ENCODE data around the gene SLC35B2. TPM values are rescaled to one million over a fixed set of nuclear protein-coding genes. Genes with fewer than 3 reads are reported as not detected.

Gene SLC35B2
- total RNA-seq, 1 donor = 94.1 TPM

DNA sequence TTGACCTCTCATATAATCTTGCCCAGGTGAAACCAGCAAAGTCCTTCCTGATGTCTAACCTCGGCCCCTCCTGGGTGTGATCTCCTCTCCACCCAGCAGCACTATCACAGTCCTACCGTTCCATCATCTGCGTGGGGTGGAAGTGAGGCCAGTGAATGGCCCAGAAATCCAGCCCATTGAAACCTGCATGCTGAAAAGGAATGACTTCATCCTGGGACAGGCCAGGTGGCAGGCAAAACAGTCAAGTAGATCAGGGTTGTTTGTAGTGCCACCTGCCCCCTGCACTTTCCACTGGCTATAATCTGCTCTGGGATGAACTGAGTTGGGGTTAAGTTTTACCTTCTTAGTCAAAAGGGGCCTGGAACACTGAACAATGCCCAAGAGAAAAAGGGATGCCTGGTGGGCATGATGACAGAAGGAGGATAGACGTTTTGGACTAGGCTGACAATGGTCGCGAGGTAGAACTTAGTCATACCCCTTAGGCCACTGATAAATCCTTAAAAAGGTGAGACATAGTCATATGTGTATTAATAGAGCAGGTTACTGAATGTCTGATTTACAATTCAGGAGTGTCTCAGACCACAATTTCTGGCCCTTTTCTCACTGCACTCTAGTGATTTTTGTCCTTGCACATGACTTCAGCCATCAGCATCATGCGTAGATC, 18.5 kb downstream of the SLC35B2 start:
- H3K27ac ChIP-seq (ENCODE audit: low read depth, low read length) = peak overlapping the region; percentile 60
- TF ChIP-seq, protein P1, sequence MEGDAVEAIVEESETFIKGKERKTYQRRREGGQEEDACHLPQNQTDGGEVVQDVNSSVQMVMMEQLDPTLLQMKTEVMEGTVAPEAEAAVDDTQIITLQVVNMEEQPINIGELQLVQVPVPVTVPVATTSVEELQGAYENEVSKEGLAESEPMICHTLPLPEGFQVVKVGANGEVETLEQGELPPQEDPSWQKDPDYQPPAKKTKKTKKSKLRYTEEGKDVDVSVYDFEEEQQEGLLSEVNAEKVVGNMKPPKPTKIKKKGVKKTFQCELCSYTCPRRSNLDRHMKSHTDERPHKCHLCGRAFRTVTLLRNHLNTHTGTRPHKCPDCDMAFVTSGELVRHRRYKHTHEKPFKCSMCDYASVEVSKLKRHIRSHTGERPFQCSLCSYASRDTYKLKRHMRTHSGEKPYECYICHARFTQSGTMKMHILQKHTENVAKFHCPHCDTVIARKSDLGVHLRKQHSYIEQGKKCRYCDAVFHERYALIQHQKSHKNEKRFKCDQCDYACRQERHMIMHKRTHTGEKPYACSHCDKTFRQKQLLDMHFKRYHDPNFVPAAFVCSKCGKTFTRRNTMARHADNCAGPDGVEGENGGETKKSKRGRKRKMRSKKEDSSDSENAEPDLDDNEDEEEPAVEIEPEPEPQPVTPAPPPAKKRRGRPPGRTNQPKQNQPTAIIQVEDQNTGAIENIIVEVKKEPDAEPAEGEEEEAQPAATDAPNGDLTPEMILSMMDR (IDR thresholded peaks at IDR 0.05; ENCODE audit: extremely low read depth, low read depth, low read length) = no peak
- no peak overlapping the region for H3K4me2 ChIP-seq (ENCODE audit: insufficient read depth, low read length)
- H4K20me1 ChIP-seq (ENCODE audit: insufficient read depth, low read length) = no peaks in the 10 kb centered on the region
- no peak overlapping the region for H2AFZ ChIP-seq (ENCODE audit: low read length)
- no peaks in the 10 kb centered on the region for H3K79me2 ChIP-seq (ENCODE audit: insufficient read depth, low read length)
- no peaks in the 10 kb centered on the region for H3K27me3 ChIP-seq (ENCODE audit: insufficient read depth, low read length)
- DNase-seq (ENCODE audit: insufficient read length, low spot score, missing footprints) = peak; percentile 15
- H3K9me3 ChIP-seq (ENCODE audit: low read depth, low read length) = no peaks in the 10 kb centered on the region
- H3K4me3 ChIP-seq (ENCODE audit: insufficient read depth, low read length) = no peak overlapping the region
- H3K36me3 ChIP-seq (ENCODE audit: insufficient read depth, low read length) = no peaks in the 10 kb centered on the region
- peaks cover 31% of the 10 kb centered on the region for H3K4me1 ChIP-seq (ENCODE audit: insufficient read depth, low read length)

- Histone ChIP-seq H3K4me2 (ENCODE audit: insufficient read depth, low read length) (peak overlapping the region; percentile 92), H3K9me3 (ENCODE audit: low read depth, low read length) (no peaks in the 10 kb centered on the region), H3K4me3 (ENCODE audit: insufficient read depth, low read length) (peak overlapping the region; percentile 78), H3K36me3 (ENCODE audit: insufficient read depth, low read length) (no peaks in the 10 kb centered on the region), H2AFZ (ENCODE audit: low read length) (peak overlapping the region; percentile 93), H3K27me3 (ENCODE audit: insufficient read depth, low read length) (no peaks in the 10 kb centered on the region), H3K79me2 (ENCODE audit: insufficient read depth, low read length) (no peaks in the 10 kb centered on the region), H3K4me1 (ENCODE audit: insufficient read depth, low read length) (peaks cover 39% of the 10 kb centered on the region), H4K20me1 (ENCODE audit: insufficient read depth, low read length) (no peaks in the 10 kb centered on the region), H3K27ac (ENCODE audit: low read depth, low read length) (peak overlapping the region; percentile 60)
- TF ChIP-seq, protein P1 (IDR thresholded peaks at IDR 0.05; ENCODE audit: extremely low read depth, low read depth, low read length) = peak; percentile 84
- peak; percentile 97 for DNase-seq (ENCODE audit: insufficient read length, low spot score, missing footprints)
These were observed 19.4 kb downstream of the SLC35B2 start for GRCh38 chr6:44237813-44238433.

DNA sequence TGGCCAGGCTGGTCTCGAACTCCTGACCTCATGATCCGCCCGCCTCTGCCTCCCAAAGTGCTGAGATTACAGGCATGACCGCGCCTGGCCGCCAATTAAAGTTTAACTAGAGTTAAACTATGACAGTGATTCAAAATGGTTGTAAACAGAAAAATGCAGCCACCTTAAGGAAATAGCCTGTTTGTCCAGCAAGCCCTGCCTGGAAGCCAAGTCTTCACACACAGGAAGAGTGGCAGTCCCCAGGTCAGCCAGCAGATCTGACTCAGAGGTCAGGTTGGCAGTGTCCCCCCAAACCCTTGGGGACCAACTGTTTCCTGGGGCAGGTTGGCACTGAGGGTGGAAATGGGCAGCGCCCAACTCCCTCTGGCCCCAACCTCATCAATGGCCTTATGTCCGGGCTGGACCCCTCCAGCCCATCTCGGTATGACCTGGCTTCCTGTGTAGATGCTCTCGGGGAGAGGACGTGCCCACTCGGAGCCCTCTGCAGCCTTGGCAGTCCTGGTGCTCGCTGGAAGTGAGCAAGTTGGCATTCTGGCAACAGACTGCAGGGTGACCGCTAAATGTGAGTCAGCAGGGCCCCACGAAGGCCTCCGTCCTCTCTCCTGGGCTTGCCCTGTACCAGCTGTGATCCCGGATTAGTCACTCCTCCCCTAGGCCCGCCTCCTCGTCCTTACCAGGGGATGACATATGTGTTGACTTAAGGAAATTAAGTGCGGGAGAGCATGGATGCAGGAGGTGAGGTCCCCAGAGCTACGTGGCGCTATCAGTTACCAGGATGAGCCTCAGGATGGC, 20.1 kb downstream of the SLC35B2 start:
- Histone ChIP-seq H3K4me2 (ENCODE audit: insufficient read depth, low read length) (peak overlapping the region; percentile 92), H3K4me1 (ENCODE audit: insufficient read depth, low read length) (peaks cover 39% of the 10 kb centered on the region), H3K36me3 (ENCODE audit: insufficient read depth, low read length) (peaks cover 2% of the 10 kb centered on the region), H3K4me3 (ENCODE audit: insufficient read depth, low read length) (peak overlapping the region; percentile 78), H3K9me3 (ENCODE audit: low read depth, low read length) (no peaks in the 10 kb centered on the region), H3K79me2 (ENCODE audit: insufficient read depth, low read length) (no peaks in the 10 kb centered on the region), H4K20me1 (ENCODE audit: insufficient read depth, low read length) (no peaks in the 10 kb centered on the region), H3K27ac (ENCODE audit: low read depth, low read length) (peak overlapping the region; percentile 60), H3K27me3 (ENCODE audit: insufficient read depth, low read length) (no peaks in the 10 kb centered on the region), H2AFZ (ENCODE audit: low read length) (peak overlapping the region; percentile 93)
- peak; percentile 99 for DNase-seq (ENCODE audit: insufficient read length, low spot score, missing footprints)
- TF ChIP-seq, protein P1 (IDR thresholded peaks at IDR 0.05; ENCODE audit: extremely low read depth, low read depth, low read length) = no peak

All from osteoblast (primary cell).